CD8-positive, alpha-beta memory T cell (primary cell): ENCODE data around the gene RIPOR3. TPM values are rescaled to one million over a fixed set of nuclear protein-coding genes. Genes with fewer than 3 reads are reported as not detected.
"Not testable (repeated sequence)": the region's sequence is repeated elsewhere in the genome, so short reads cannot be mapped to it uniquely, and the experiment has no call there.

ENCODE experiments used
- CTCF ChIA-PET: fragments of 350-600 bp; sonication (Branson Sonifier 250); formaldehyde crosslinking; loops from one replicate; lab custom pipeline; 2021; ENCODE audit warnings: antibody characterized with exemption; lab: Charles Lee
- POLR2A ChIA-PET: fragments of 350-600 bp; sonication (Branson Sonifier 250); formaldehyde crosslinking; loops from one replicate; lab custom pipeline; 2021; ENCODE audit warnings: antibody characterized with exemption; lab: Charles Lee
- DNase-seq, 5 donors: peaks; one replicate each; pipeline versions ENCODE4 v3.0.0 to v3.0.0-alpha.2; 2020 to 2022; ENCODE audit warnings: mixed read lengths in 1 of 5
- H3K27ac ChIP-seq: one replicate; pipeline ENCODE4 v1.7.0; 2013; ENCODE audit warnings: low read depth, mild to moderate bottlenecking, low read length, moderate library complexity
- H3K27me3 ChIP-seq: 2 replicates; pipeline ENCODE4 v1.7.0; 2013; ENCODE audit warnings: low read length, mild to moderate bottlenecking; ENCODE audit not compliant: insufficient read depth, poor library complexity, severe bottlenecking
- H3K36me3 ChIP-seq: 2 replicates; pipeline ENCODE4 v1.7.0; 2013; ENCODE audit warnings: mild to moderate bottlenecking, low read length, moderate library complexity; ENCODE audit not compliant: insufficient read depth
- H3K4me1 ChIP-seq: 2 replicates; pipeline ENCODE4 v1.7.0; 2013; ENCODE audit warnings: mild to moderate bottlenecking, low read length, moderate library complexity; ENCODE audit not compliant: insufficient read depth
- H3K4me3 ChIP-seq: 2 replicates; pipeline ENCODE4 v1.7.0; 2013; ENCODE audit warnings: mild to moderate bottlenecking, low read length
- H3K9me3 ChIP-seq: 2 replicates; pipeline ENCODE4 v1.7.0; 2013; ENCODE audit warnings: mild to moderate bottlenecking, low read length
- H3K27ac Mint-ChIP-seq, 8 donors: one replicate each; pipeline ENCODE4 v1.8.0; 2020 to 2021; ENCODE audit warnings: mixed read lengths in 8 of 8, mild to moderate bottlenecking in 6 of 8, inconsistent platforms in 3 of 8, moderate library complexity in 3 of 8
- H3K27me3 Mint-ChIP-seq, 2 donors: one replicate each; pipeline ENCODE4 v1.8.0; 2020 to 2021; ENCODE audit warnings: mixed read lengths in 2 of 2, mild to moderate bottlenecking in 1 of 2, moderate library complexity in 1 of 2
- H3K36me3 Mint-ChIP-seq, 3 donors: one replicate each; pipeline ENCODE4 v1.8.0; 2020 to 2021; ENCODE audit warnings: mixed read lengths in 3 of 3, inconsistent platforms in 1 of 3, mild to moderate bottlenecking in 1 of 3
- H3K4me1 Mint-ChIP-seq, 3 donors: one replicate each; pipeline ENCODE4 v1.8.0; 2020 to 2021; ENCODE audit warnings: mixed read lengths in 3 of 3, inconsistent platforms in 1 of 3, mild to moderate bottlenecking in 1 of 3
- H3K4me3 Mint-ChIP-seq, 7 donors: one replicate each; pipeline ENCODE4 v1.8.0; 2020 to 2021; ENCODE audit warnings: mixed read lengths in 7 of 7, mild to moderate bottlenecking in 6 of 7, moderate library complexity in 4 of 7, inconsistent platforms in 2 of 7
- H3K9me3 Mint-ChIP-seq, 5 donors: one replicate each; pipeline ENCODE4 v1.8.0; 2020 to 2022; ENCODE audit warnings: mixed read lengths in 5 of 5, mild to moderate bottlenecking in 3 of 5, moderate library complexity in 2 of 5, inconsistent platforms in 1 of 5
- polyA plus RNA-seq: library from polyadenylated mRNA; unstranded; fragments of 300-500 nt; fragmentation: Illumina TruSeq; gene quantifications from one replicate; pipeline ENCODE4 v1.2.3, GENCODE V29; 2021
- total RNA-seq, 2 experiments: library from RNA; stranded (reverse); gene quantifications; one replicate each; pipeline ENCODE4 v1.2.3, GENCODE V29; 2021

Gene RIPOR3
- total and polyA plus RNA-seq, 3 experiments from 2014 or later, result 1.8 TPM; not detected in 2

DNA sequence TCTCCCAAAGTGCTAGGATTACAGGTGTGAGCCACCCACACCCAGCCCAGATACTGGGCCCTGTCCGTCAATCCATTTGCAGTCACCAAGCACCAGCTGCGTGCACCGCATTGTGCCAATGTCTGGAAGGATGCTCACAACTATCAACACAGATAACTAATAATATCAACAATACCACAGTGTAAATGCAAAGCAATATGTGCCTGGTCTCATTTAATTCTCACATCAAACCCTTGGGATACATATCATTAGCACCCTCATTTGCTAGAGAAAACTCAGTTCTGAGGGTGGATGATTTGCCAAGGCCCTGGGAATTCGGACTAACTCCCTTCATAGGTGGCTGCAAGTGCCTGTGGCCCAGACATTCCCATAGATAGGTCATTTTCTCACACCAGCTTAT, 14.5 kb downstream of the RIPOR3 start:
- no peak overlapping the region for H3K4me3 ChIP-seq

DNA sequence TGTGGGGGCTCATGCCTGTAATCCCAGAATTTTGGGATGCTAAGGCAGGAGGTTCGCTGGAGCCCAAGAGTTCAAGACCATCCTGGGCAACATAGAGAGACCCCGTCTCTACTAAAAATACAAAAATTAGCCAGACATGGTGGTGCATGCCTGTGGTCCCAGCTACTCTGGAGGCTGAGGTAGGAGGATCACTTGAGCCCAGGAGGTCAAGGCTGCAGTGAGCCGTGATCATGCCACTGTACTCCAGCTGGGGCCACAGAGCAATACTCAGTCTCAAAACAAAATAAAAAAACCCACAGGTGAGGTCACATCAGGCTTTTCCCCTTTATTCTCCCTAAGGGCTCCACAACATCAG, 15.0 kb downstream of the RIPOR3 start:
- H3K27ac ChIP-seq, H3K4me3 Mint-ChIP-seq, H3K4me1 ChIP-seq, H3K36me3 ChIP-seq, DNase-seq, H3K27ac Mint-ChIP-seq, CTCF ChIA-PET, POLR2A ChIA-PET, H3K36me3 Mint-ChIP-seq, H3K9me3 Mint-ChIP-seq, H3K4me3 ChIP-seq, H3K9me3 ChIP-seq, H3K27me3 ChIP-seq, H3K4me1 Mint-ChIP-seq: not testable (repeated sequence)
- H3K27me3 Mint-ChIP-seq, result peaks cover 3 to 14% of the 10 kb centered on the region in 2 donors

More for the DNA sequence above, 14.5 kb downstream of the RIPOR3 start:
- no peak overlapping the region for H3K27ac Mint-ChIP-seq
- no peaks in the 10 kb centered on the region for H3K4me1 Mint-ChIP-seq
- POLR2A ChIA-PET, result no interaction called here
- CTCF ChIA-PET, result no interaction called here
- peaks cover 0 to 2% (median 0%) of the 10 kb centered on the region in 5 donors for H3K9me3 Mint-ChIP-seq
- H3K36me3 ChIP-seq, result no peaks in the 10 kb centered on the region
- no peak overlapping the region for H3K4me3 Mint-ChIP-seq
- H3K36me3 Mint-ChIP-seq, result no peaks in the 10 kb centered on the region
- H3K27me3 ChIP-seq, result no peaks in the 10 kb centered on the region
- H3K27me3 Mint-ChIP-seq, result peaks cover 3 to 13% of the 10 kb centered on the region in 2 donors
- no peak for DNase-seq
- H3K27ac ChIP-seq, result no peak overlapping the region
- H3K9me3 ChIP-seq, result no peaks in the 10 kb centered on the region
- H3K4me1 ChIP-seq, result no peaks in the 10 kb centered on the region

DNA sequence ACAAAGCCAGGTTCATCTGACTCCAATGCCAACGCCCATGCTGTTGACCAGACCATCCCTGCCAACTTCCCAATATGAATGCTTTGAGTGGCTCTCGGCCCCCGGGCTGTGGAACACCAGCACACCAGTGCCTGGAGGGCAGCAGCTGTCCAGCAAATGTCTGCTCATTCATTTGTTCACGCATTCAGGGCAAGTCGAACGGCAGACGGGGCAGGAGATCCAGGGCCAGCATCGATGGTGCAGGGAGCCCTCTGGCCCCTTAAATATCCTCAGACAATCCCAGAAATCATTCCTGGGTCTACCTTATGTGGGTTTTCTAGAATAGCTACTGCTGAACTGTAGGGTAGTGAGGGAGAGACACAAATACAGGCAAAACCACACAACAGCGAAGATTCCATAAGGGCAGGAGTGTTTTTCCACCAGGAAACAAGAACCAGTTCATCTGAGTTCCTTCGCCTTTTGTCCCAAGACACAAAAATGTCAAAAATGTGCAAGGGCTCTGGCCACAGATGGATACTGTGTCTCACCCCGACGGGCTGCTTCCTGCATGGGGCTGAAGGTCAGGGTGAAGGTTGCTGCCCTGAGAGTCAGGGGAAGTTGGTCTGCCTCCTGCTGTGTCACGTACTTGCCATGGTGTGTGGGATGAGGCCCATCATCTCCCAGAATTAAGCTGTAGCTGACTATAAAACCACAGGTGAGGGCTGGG, 15.5 kb downstream of the RIPOR3 start:
- Histone ChIP-seq H3K4me1 (no peaks in the 10 kb centered on the region), H3K27me3 (no peaks in the 10 kb centered on the region), H3K9me3 (no peaks in the 10 kb centered on the region), H3K27ac (no peak overlapping the region), H3K4me3 (no peak overlapping the region), H3K36me3 (no peaks in the 10 kb centered on the region)
- H3K27me3 Mint-ChIP-seq, result peaks cover 3 to 16% of the 10 kb centered on the region in 2 donors
- H3K9me3 Mint-ChIP-seq, result no peaks in the 10 kb centered on the region
- POLR2A ChIA-PET, result no interaction called here
- H3K36me3 Mint-ChIP-seq, result no peaks in the 10 kb centered on the region
- H3K4me1 Mint-ChIP-seq, result no peaks in the 10 kb centered on the region
- CTCF ChIA-PET, result no interaction called here
- no peak overlapping the region for H3K4me3 Mint-ChIP-seq
- H3K27ac Mint-ChIP-seq, result peak overlapping the region in 1 of 8 donors; percentile 79
- DNase-seq, result no peak

DNA sequence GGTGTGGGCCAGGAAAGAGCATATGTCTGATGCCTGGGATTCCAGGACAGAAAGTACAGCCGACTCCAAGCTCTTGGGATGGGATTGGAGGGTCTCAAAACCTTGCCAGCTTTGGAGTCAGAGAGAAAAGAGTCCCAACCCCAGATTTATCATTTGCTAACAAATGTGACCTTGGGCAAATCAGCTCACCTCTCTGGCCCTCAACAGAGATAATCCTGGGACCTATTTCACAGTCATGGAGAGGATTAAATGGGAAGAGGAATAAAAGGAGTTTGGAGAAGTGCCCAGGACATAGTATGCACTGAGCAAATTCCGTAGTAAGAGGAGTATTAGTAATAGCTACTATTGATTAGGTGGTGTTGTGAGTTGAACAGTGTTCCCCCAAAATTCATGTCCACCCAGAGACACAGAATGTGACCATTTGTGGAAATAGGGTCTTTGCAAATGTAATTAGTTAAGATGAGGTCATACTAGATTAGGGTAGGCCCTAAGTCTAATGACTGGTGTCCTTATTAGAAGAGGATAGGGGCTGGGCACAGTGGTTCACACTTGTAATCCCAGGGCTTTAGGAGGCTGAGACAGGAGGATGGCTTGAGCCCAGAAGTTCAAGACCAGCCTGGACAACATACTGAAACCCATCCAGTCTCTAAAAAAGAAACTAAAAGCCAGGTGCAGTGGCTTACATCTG, 17.1 kb downstream of the RIPOR3 start:
- Mint-ChIP-seq H3K27ac (no peak overlapping the region), H3K9me3 (no peaks in the 10 kb centered on the region), H3K36me3 (no peaks in the 10 kb centered on the region), H3K4me1 (no peaks in the 10 kb centered on the region), H3K27me3 (peaks cover 3 to 16% of the 10 kb centered on the region in 2 donors), H3K4me3 (no peak overlapping the region)
- Histone ChIP-seq H3K9me3 (no peaks in the 10 kb centered on the region), H3K36me3 (no peaks in the 10 kb centered on the region), H3K4me1 (no peaks in the 10 kb centered on the region), H3K4me3 (no peak overlapping the region), H3K27me3 (no peaks in the 10 kb centered on the region), H3K27ac (no peak overlapping the region)
- no peak for DNase-seq
- ChIA-PET POLR2A (no interaction called here), CTCF (no interaction called here)

DNA sequence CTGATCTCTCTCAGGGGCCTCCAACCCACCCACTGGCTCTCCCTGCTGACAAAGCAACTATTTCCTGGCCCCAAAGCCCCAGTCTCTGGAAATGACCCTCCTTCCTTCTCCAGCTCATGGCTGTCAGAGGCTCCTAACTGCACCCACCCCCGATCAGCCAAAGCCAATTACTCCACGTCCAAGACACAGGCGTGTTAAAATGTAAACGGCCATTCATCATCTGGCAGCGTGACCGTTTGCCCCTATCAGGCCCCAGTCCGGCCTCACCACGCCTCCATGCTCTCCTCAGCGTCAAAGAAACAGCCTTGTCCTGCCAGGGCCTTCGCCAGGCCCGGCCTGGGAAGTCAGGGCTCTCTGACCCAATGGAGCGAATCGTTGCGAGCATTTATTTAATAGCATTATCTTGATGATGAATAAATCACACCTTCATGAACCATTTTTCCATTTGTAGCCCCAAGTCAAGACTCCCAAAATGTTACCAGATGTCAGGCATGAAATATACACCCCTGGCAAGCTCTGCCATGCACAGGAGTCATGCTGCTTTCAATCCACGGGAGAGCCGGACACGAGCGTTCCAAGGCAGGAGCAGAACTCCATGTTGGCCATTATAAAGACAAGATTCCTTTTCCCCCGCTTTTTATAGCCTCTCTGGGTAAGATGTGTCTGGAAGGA, 17.7 kb downstream of the RIPOR3 start:
- ChIA-PET POLR2A (no interaction called here), CTCF (no interaction called here)
- no peaks in the 10 kb centered on the region for H3K36me3 Mint-ChIP-seq
- no peak overlapping the region for H3K4me3 Mint-ChIP-seq
- no peaks in the 10 kb centered on the region for H3K36me3 ChIP-seq
- no peaks in the 10 kb centered on the region for H3K9me3 ChIP-seq
- no peaks in the 10 kb centered on the region for H3K4me1 Mint-ChIP-seq
- peaks cover 3 to 19% of the 10 kb centered on the region in 2 donors for H3K27me3 Mint-ChIP-seq
- H3K27ac ChIP-seq, result no peak overlapping the region
- H3K4me3 ChIP-seq, result no peak overlapping the region
- H3K27me3 ChIP-seq, result no peaks in the 10 kb centered on the region
- H3K27ac Mint-ChIP-seq, result no peak overlapping the region
- H3K4me1 ChIP-seq, result no peaks in the 10 kb centered on the region
- no peak for DNase-seq
- no peaks in the 10 kb centered on the region for H3K9me3 Mint-ChIP-seq

DNA sequence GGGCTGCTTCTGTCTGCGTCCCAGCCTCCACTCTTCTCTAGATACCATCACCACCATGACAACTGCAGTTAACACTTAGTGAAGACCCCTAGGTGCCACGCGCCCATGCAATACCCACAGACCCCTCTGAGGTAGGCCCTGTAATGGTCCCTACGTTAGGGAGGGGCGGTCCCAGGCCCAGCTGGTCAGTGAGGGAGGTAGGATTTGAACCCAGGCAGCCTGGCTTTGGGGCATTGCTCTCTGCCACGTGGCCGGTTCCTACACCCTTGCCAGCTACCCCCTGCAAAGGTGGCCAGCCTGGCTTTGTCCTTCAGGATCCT, 18.2 kb downstream of the RIPOR3 start:
- Histone ChIP-seq H3K27ac (no peak overlapping the region), H3K27me3 (no peaks in the 10 kb centered on the region), H3K9me3 (no peaks in the 10 kb centered on the region), H3K4me1 (no peaks in the 10 kb centered on the region), H3K36me3 (no peaks in the 10 kb centered on the region), H3K4me3 (no peak overlapping the region)
- peaks cover 3 to 18% of the 10 kb centered on the region in 2 donors for H3K27me3 Mint-ChIP-seq
- no peaks in the 10 kb centered on the region for H3K4me1 Mint-ChIP-seq
- POLR2A ChIA-PET, result no interaction called here
- no peaks in the 10 kb centered on the region for H3K9me3 Mint-ChIP-seq
- no peaks in the 10 kb centered on the region for H3K36me3 Mint-ChIP-seq
- no peak overlapping the region for H3K4me3 Mint-ChIP-seq
- no peak overlapping the region for H3K27ac Mint-ChIP-seq
- CTCF ChIA-PET, result no interaction called here
- no peak for DNase-seq

DNA sequence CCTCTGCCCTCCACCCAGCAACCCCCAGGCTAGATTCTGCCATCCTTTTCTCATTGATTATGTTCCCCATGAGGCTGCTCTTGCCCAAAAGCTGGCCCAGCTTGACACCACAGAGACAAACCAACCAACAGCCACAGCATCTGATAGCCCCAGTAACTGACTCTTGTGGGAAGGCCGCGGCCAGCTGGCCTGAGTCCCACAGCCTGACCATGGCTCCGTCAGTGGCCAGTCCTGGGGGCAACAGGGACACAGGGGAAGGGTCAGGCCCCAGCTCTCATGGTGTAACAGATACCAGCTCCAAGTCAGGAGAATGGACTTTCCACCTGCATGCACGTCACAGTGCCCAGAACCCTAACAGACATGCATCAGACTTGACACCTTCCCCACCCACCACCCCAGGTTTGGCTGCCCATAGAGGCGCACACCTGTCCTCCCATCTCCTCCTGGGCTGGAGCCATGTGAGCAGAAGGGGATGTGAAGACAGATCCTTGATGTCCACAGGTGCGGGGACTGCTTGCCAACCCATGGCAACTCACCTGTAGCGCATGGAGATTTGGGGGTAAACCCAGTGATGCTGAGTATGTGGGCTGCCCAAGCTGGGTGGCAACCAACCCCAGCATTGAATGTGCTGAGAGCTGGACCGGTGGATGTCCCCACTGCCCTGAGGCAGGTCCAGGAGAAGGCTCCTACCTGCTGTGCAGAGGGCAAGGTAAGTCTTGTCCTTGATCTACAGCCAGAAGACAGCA, 18.8 kb downstream of the RIPOR3 start:
- no peak overlapping the region for H3K27ac Mint-ChIP-seq
- no peak for DNase-seq
- H3K4me1 Mint-ChIP-seq, result no peaks in the 10 kb centered on the region
- H3K36me3 Mint-ChIP-seq, result no peaks in the 10 kb centered on the region
- no peaks in the 10 kb centered on the region for H3K9me3 Mint-ChIP-seq
- H3K27ac ChIP-seq, result no peak overlapping the region
- no peak overlapping the region for H3K4me3 Mint-ChIP-seq
- no peaks in the 10 kb centered on the region for H3K9me3 ChIP-seq
- H3K27me3 Mint-ChIP-seq, result peaks cover 3 to 15% of the 10 kb centered on the region in 2 donors
- ChIA-PET POLR2A (no interaction called here), CTCF (no interaction called here)
- H3K4me3 ChIP-seq, result no peak overlapping the region
- no peaks in the 10 kb centered on the region for H3K36me3 ChIP-seq
- H3K27me3 ChIP-seq, result no peaks in the 10 kb centered on the region
- H3K4me1 ChIP-seq, result no peaks in the 10 kb centered on the region

DNA sequence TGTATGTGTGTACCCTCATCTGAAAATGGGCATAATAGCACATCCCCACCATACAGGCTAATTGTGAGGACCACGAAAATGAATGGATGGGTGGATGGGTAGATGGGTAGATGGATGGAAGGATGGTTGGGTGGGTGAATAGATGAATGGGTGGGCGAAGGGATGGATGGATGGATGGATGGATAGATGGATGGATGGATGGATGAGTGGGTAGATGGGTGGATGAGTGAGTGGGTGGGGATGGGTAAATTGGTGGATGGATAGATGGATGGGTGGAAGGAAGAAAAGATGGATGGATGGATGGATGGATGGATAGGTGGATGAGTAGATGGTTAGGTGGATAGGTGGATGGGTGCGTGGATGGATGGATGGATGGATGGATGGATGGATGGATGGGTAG, 19.7 kb downstream of the RIPOR3 start:
- no peak overlapping the region for H3K27ac ChIP-seq
- no peak for DNase-seq
- Mint-ChIP-seq H3K27ac (no peak overlapping the region), H3K27me3 (peaks cover 5 to 11% of the 10 kb centered on the region in 2 donors), H3K9me3 (no peaks in the 10 kb centered on the region), H3K4me1 (no peaks in the 10 kb centered on the region), H3K36me3 (no peaks in the 10 kb centered on the region), H3K4me3 (no peak overlapping the region)
- no peaks in the 10 kb centered on the region for H3K4me1 ChIP-seq
- H3K36me3 ChIP-seq, result no peaks in the 10 kb centered on the region
- CTCF ChIA-PET, result no interaction called here
- H3K27me3 ChIP-seq, result no peaks in the 10 kb centered on the region
- H3K4me3 ChIP-seq, result no peak overlapping the region
- H3K9me3 ChIP-seq, result no peaks in the 10 kb centered on the region
- POLR2A ChIA-PET, result no interaction called here
